GM06990 (cell line): ENCODE measurements around the gene CCDC33.

ENCODE experiments used
- DNase-seq: peaks from one replicate; pipeline ENCODE4 v3.0.0-alpha.2; 2011; ENCODE audit not compliant: insufficient read length; ENCODE audit errors: extremely low read depth
- H3K27me3 ChIP-seq: replicated peaks from 2 replicates; pipeline ENCODE4 v1.6.0; 2011; ENCODE audit warnings: low read length; ENCODE audit not compliant: control insufficient read depth, insufficient read depth
- H3K36me3 ChIP-seq: 2 replicates; pipeline ENCODE4 v1.5.1; 2011; ENCODE audit warnings: low read length; ENCODE audit not compliant: control insufficient read depth, insufficient read depth
- H3K4me3 ChIP-seq: replicated peaks from 2 replicates; pipeline ENCODE4 v1.5.1; 2011; ENCODE audit warnings: low read depth, mild to moderate bottlenecking, control low read depth, low read length
- TF ChIP-seq, protein P1 (sequence below): IDR thresholded peaks from 2 replicates; pipeline ENCODE4 v1.5.1; 2011; ENCODE audit warnings: low read length, control low read depth, mild to moderate bottlenecking, inconsistent platforms; ENCODE audit not compliant: insufficient read depth, poor library complexity, severe bottlenecking

Gene CCDC33

GRCh38 chr15:74228723-74229081 lies 7.4 kb upstream of the CCDC33 start:
- TF ChIP-seq, protein P1, sequence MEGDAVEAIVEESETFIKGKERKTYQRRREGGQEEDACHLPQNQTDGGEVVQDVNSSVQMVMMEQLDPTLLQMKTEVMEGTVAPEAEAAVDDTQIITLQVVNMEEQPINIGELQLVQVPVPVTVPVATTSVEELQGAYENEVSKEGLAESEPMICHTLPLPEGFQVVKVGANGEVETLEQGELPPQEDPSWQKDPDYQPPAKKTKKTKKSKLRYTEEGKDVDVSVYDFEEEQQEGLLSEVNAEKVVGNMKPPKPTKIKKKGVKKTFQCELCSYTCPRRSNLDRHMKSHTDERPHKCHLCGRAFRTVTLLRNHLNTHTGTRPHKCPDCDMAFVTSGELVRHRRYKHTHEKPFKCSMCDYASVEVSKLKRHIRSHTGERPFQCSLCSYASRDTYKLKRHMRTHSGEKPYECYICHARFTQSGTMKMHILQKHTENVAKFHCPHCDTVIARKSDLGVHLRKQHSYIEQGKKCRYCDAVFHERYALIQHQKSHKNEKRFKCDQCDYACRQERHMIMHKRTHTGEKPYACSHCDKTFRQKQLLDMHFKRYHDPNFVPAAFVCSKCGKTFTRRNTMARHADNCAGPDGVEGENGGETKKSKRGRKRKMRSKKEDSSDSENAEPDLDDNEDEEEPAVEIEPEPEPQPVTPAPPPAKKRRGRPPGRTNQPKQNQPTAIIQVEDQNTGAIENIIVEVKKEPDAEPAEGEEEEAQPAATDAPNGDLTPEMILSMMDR, result no peak
- no peak for DNase-seq
- no peaks in the 10 kb centered on the region for H3K36me3 ChIP-seq
- no peak overlapping the region for H3K4me3 ChIP-seq
- no peaks in the 10 kb centered on the region; the same call in 1 of the 2 replicates for H3K27me3 ChIP-seq

- H3K4me3 ChIP-seq, result no peak overlapping the region
- no peak for DNase-seq
- TF ChIP-seq, protein P1, result no peak
Measured at GRCh38 chr15:74229686-74230085, 6.4 kb upstream of the CCDC33 start.

DNA sequence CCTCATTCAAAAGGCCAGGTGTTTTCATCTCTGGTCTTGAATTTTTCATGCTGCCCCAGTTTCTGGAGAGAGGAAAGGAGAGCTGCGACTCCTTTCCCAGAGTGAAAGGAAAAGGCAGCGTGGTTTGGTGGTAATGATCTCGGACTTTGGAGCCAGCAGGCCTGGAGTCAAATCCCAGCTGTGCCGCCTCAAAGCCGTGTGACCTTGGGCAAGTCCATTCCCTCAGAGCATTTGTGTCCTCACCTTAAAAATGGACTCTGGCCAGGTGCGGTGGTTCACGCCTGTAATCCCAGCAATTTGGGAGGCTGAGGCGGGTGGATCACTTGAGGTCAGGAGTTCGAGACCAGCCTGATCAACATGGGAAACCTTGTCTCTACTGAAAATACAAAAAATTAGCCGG lies 4.7 kb upstream of the CCDC33 start:
- TF ChIP-seq, protein P1, result no peak
- DNase-seq, result no peak
- H3K36me3 ChIP-seq, result no peaks in the 10 kb centered on the region
- no peaks in the 10 kb centered on the region; the same call in 1 of the 2 replicates for H3K27me3 ChIP-seq
- H3K4me3 ChIP-seq, result no peak overlapping the region

More at GRCh38 chr15:74229686-74230085, 6.4 kb upstream of the CCDC33 start:
- Histone ChIP-seq H3K36me3 (no peaks in the 10 kb centered on the region), H3K27me3 (no peaks in the 10 kb centered on the region; the same call in 1 of the 2 replicates)

DNA sequence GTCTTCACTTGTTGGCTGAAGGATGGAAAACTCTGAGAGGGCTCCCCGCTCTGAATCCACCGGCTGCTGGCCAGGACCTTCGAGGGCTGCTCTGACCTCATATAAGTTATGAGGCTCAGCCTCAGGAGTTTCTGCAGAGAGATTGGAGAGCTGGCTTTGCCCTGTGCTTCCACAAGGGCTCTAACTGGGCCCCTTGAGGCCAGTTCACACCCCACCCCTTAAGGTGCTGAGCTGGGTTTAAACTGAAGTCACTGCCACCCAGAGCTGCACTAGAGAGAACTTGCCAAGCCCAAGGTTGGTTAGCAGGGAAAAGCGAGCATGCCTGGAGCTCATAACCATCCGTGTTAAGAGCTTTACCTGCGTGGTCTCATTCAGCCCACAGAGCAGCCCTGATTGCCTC lies 2.8 kb upstream of the CCDC33 start:
- Histone ChIP-seq H3K36me3 (no peaks in the 10 kb centered on the region), H3K4me3 (no peak overlapping the region), H3K27me3 (no peaks in the 10 kb centered on the region; the same call in 1 of the 2 replicates)
- no peak for DNase-seq
- TF ChIP-seq, protein P1, result no peak

DNA sequence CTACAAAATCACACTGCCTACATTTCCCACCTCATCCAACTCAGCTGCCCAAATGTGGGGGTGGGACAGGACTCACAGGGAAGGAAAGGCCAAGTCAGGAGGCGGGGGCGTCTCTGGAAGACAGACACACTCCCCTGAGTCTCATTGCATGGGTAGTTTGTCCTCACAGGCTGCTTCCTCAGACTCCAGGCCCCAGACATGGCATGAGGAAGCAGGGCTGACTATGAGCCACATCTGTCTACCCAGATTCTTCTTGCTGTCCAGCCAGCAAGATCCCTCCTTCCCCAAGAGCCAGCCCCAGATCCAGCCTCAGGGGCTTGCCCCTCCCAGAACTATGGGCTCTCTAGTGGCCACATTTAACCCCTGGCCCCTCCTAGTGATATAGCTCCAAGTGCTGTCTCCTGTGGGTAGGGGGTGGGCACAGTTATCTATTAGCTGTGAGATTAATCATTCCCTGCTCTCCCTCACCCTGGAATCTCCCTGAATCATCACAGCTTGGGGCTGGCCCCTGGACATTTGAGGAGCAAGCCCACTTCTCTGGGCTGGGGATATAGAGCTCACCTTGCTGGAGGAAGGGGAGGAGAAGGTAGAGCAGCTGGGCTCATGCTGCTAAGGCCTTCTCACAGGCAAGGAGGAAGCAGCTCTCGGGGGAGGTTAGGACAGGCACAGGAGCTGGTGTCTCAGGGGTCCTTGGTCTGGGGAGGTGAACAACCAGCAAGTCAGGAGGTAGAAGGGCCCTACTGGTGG lies 2.1 kb upstream of the CCDC33 start:
- DNase-seq, result no peak
- TF ChIP-seq, protein P1, result no peak
- H3K36me3 ChIP-seq, result no peaks in the 10 kb centered on the region
- no peak overlapping the region for H3K4me3 ChIP-seq
- H3K27me3 ChIP-seq, result no peaks in the 10 kb centered on the region; the same call in 1 of the 2 replicates

- no peaks in the 10 kb centered on the region; the same call in 1 of the 2 replicates for H3K27me3 ChIP-seq
- H3K36me3 ChIP-seq, result no peaks in the 10 kb centered on the region
- H3K4me3 ChIP-seq, result no peak overlapping the region
- TF ChIP-seq, protein P1, result no peak
- DNase-seq, result no peak
Measured at GRCh38 chr15:74234598-74234875, 1.6 kb upstream of the CCDC33 start.
